ENCODE measurements around the gene HBS1L.

The HBS1L gene

GRCh38 chr6:135054569-135055498 lies at the start of gene HBS1L:
HBS1L (minus strand) TSS chr6:135054822; CDS start chr6:135054691, 131 bp downstream.
- peak; percentile 92 for DNase-seq

GRCh38 chr6:135104199-135104598 lies 49.6 kb upstream of the HBS1L start:
- DNase-seq, result no peak

- no peak for DNase-seq
Measured at GRCh38 chr6:135102191-135102590, 47.6 kb upstream of the HBS1L start.

- no peak for DNase-seq
Measured at GRCh38 chr6:135097172-135097571, 42.5 kb upstream of the HBS1L start.

- DNase-seq, result no peak
Measured at GRCh38 chr6:135096403-135097130, 41.9 kb upstream of the HBS1L start.

GRCh38 chr6:135095716-135096115 lies 41.1 kb upstream of the HBS1L start:
- no peak for DNase-seq

- no peak for DNase-seq
Measured at GRCh38 chr6:135094403-135094821, 39.8 kb upstream of the HBS1L start.

- DNase-seq, result no peak
Measured at GRCh38 chr6:135093578-135093977, 39.0 kb upstream of the HBS1L start.

- no peak for DNase-seq
Measured at GRCh38 chr6:135092724-135093123, 38.1 kb upstream of the HBS1L start.

GRCh38 chr6:135090819-135091218 lies 36.2 kb upstream of the HBS1L start:
- no peak for DNase-seq

- no peak for DNase-seq
Measured at GRCh38 chr6:135089901-135090300, 35.3 kb upstream of the HBS1L start.

GRCh38 chr6:135088818-135089809 lies 34.5 kb upstream of the HBS1L start:
- peak; percentile 19 for DNase-seq

- no peak for DNase-seq
Measured at GRCh38 chr6:135088281-135088680, 33.7 kb upstream of the HBS1L start.

- peak; percentile 38 for DNase-seq
Measured at GRCh38 chr6:135087803-135088202, 33.2 kb upstream of the HBS1L start.

GRCh38 chr6:135087403-135087802 lies 32.8 kb upstream of the HBS1L start:
- DNase-seq, result no peak

GRCh38 chr6:135086414-135086764 lies 31.8 kb upstream of the HBS1L start:
- DNase-seq, result no peak

GRCh38 chr6:135085700-135086413 lies 31.2 kb upstream of the HBS1L start:
- DNase-seq, result no peak

GRCh38 chr6:135084916-135085269 lies 30.3 kb upstream of the HBS1L start:
- no peak for DNase-seq

GRCh38 chr6:135084001-135084915 lies 29.6 kb upstream of the HBS1L start:
- no peak for DNase-seq

- no peak for DNase-seq
Measured at GRCh38 chr6:135081966-135082365, 27.3 kb upstream of the HBS1L start.

- no peak for DNase-seq
Measured at GRCh38 chr6:135075018-135075417, 20.4 kb upstream of the HBS1L start.

All from NCI-H2107 (cell line).